Right atrium auricular region (tissue), 2 donors: Measurements from ENCODE around the gene ITGB8. TPM values are rescaled to one million over a fixed set of nuclear protein-coding genes. Genes with fewer than 3 reads are reported as not detected.

Source experiments
- DNase-seq: peaks from one replicate; pipeline ENCODE4 v3.0.0-alpha.2; 2019; ENCODE audit warnings: low spot score
- H3K27ac ChIP-seq, 2 donors: fragments of 200-600 bp; sonication (generic); 1 replicate in 1 of 2; 2 replicates in 1 of 2; pipeline ENCODE4 v1.5.1; 2016 to 2019
- H3K27me3 ChIP-seq, 2 donors: fragments of 200-600 bp; sonication (generic); one replicate each; pipeline versions ENCODE4 v1.5.1 to v1.6.0; 2017 to 2019
- H3K36me3 ChIP-seq: fragments of 200-600 bp; sonication (generic); one replicate; pipeline ENCODE4 v1.5.1; 2016
- H3K4me1 ChIP-seq, 2 donors: fragments of 200-600 bp; sonication (generic); one replicate each; pipeline versions ENCODE4 v1.5.1 to v1.6.0; 2017 to 2019
- H3K4me3 ChIP-seq, 2 donors: fragments of 200-600 bp; sonication (generic); 1 replicate in 1 of 2; 2 replicates in 1 of 2; pipeline ENCODE4 v1.5.1; 2017 to 2019; ENCODE audit warnings: mild to moderate bottlenecking in 1 of 2, moderate library complexity in 1 of 2
- H3K9me3 ChIP-seq, 2 donors: fragments of 200-600 bp; sonication (generic); one replicate each; pipeline ENCODE4 v1.5.1; 2019
- CTCF ChIP-seq, 2 donors: fragments of 200-600 bp; sonication (generic); IDR thresholded peaks; one replicate each; pipeline ENCODE4 v1.5.1; 2019; ENCODE audit warnings: antibody characterized with exemption in 2 of 2
- total RNA-seq, 2 donors: library from RNA; depleted of rRNA; stranded (reverse); fragments of >200 nt; gene quantifications; one replicate each; pipeline ENCODE4 v1.1.0, GENCODE V29; 2016

The ITGB8 gene
- total RNA-seq, 2 donors from 2014 or later, result 4.9 to 8.6 TPM

- Histone ChIP-seq H3K27me3 (no peaks in the 10 kb centered on the region), H3K27ac (no peak overlapping the region), H3K36me3 (no peaks in the 10 kb centered on the region), H3K4me1 (no peaks in the 10 kb centered on the region), H3K9me3 (no peaks in the 10 kb centered on the region), H3K4me3 (no peak overlapping the region)
- no peak for DNase-seq
- TF ChIP-seq CTCF (IDR thresholded peaks at IDR 0.05), result no peak
These were observed 43.4 kb upstream of the ITGB8 start for GRCh38 chr7:20287317-20287716.

GRCh38 chr7:20288036-20288435 is 42.7 kb upstream of the ITGB8 start:
- no peaks in the 10 kb centered on the region for H3K36me3 ChIP-seq
- no peak for DNase-seq
- no peak for TF ChIP-seq CTCF (IDR thresholded peaks at IDR 0.05)

GRCh38 chr7:20290505-20291111 is 40.1 kb upstream of the ITGB8 start:
- TF ChIP-seq CTCF (IDR thresholded peaks at IDR 0.05), result no peak
- Histone ChIP-seq H3K4me1 (no peaks in the 10 kb centered on the region), H3K27me3 (no peaks in the 10 kb centered on the region), H3K4me3 (no peak overlapping the region), H3K36me3 (no peaks in the 10 kb centered on the region), H3K9me3 (no peaks in the 10 kb centered on the region), H3K27ac (no peak overlapping the region)
- DNase-seq, result no peak

More at GRCh38 chr7:20288036-20288435, 42.7 kb upstream of the ITGB8 start:
- no peaks in the 10 kb centered on the region for H3K4me1 ChIP-seq
- no peak overlapping the region for H3K27ac ChIP-seq
- H3K27me3 ChIP-seq, result no peaks in the 10 kb centered on the region
- no peak overlapping the region for H3K4me3 ChIP-seq
- no peaks in the 10 kb centered on the region for H3K9me3 ChIP-seq

- H3K9me3 ChIP-seq, result no peaks in the 10 kb centered on the region
- no peak for DNase-seq
- no peak for TF ChIP-seq CTCF (IDR thresholded peaks at IDR 0.05)
- H3K4me1 ChIP-seq, result no peaks in the 10 kb centered on the region
- no peak overlapping the region for H3K4me3 ChIP-seq
- no peak overlapping the region for H3K27ac ChIP-seq
- no peaks in the 10 kb centered on the region for H3K36me3 ChIP-seq
- no peaks in the 10 kb centered on the region for H3K27me3 ChIP-seq
These were observed 37.4 kb upstream of the ITGB8 start for GRCh38 chr7:20293336-20293735.

GRCh38 chr7:20296444-20296843 is 34.3 kb upstream of the ITGB8 start:
- DNase-seq, result no peak
- Histone ChIP-seq H3K9me3 (no peaks in the 10 kb centered on the region), H3K4me1 (no peaks in the 10 kb centered on the region), H3K36me3 (no peaks in the 10 kb centered on the region), H3K27me3 (no peaks in the 10 kb centered on the region), H3K27ac (no peak overlapping the region), H3K4me3 (no peak overlapping the region)
- no peak for TF ChIP-seq CTCF (IDR thresholded peaks at IDR 0.05)

- Histone ChIP-seq H3K9me3 (no peaks in the 10 kb centered on the region), H3K27me3 (no peaks in the 10 kb centered on the region), H3K4me3 (no peak overlapping the region), H3K4me1 (no peaks in the 10 kb centered on the region), H3K36me3 (no peaks in the 10 kb centered on the region), H3K27ac (no peak overlapping the region)
- DNase-seq, result no peak
- TF ChIP-seq CTCF (IDR thresholded peaks at IDR 0.05), result no peak
These were observed 33.8 kb upstream of the ITGB8 start for GRCh38 chr7:20296901-20297300.
